Measurements from ENCODE around the gene FXYD6. TPM values are rescaled to one million over a fixed set of nuclear protein-coding genes. Genes with fewer than 3 reads are reported as not detected.

Gene FXYD6
- total and polyA plus RNA-seq, 9 of the 15 experiments (the other 6 are each of a cell fraction or from before 2014, with no cell fraction given) = 0.07 to 0.35 TPM; not detected in 7

DNA sequence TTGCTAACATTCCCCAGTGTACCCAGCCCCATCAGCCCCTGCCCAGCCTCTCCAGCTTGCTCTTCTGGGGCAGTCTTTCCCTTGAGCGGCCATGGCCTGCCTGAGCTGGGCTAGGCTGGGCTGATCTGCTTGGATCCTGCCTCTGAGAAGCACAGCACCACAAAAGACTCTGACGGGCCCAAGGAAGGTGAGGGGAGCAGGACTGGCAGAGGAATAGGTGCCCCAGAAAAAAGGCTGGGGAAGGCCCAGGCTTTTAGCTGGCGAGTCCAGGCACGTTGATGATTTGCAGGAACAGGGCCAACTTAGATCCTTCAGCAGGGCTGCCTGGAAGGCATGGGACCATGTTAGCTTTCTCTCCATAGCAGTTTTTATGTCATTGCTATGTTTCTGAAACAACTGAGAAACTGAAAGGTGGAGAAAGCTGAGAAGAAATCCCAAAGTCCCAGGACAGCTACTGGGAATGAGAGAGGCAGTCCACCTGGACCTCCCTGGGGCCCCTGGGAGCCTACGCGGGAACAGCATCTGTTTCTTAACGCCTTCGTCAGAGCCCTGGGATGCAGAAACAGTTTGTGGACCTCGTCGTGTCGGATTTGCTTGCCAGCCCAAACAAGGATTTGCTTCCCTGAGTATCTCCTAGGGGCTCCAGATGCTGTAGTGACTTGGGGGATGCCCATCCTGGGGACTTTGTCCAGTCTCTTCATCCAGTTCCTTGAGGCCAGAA, 24.4 kb upstream of the FXYD6 start (continued):
- no peak for TF ChIP-seq PTTG1 (tag; IDR thresholded peaks at IDR 0.05; ENCODE audit: low read depth)
- no peak for TF ChIP-seq ERF (CRISPR knock-in tag; IDR thresholded peaks at IDR 0.05)

DNA sequence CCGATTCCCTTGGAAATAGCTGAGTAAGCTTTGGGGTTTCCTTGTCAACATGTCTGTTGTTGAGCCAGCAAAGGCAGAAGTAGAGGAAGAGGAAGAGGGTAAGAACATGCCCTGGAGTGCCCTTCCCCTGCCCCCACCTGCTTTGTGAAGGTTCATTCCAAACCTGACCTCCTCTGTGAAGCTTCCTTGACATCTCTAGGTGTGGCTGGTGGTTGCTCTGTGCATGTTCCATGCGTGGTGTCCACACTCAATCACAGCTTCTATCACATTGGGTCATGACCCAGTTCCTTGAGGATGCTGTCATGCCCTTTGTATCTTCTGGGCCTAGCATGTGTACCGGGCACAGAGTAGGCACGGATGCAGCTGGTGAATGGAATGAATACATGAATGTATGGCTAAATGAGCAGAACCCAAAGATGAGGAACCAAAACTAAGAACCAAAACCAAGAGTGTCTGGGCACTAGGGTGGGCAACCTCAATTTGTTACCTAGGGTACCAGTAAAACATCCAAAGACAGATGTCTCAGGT, 23.7 kb upstream of the FXYD6 start:
- 4% methylated on average over 4 of the region's 4 CpGs for WGBS (ENCODE audit: insufficient coverage, low coverage, missing lambda C conversion rate)
- FAIRE-seq (no peak), DNase-seq (ENCODE audit: extremely low read depth in 1 of 4, low spot score in 3 of 4) (no peak), ATAC-seq (no peak)
- peaks cover 19 to 56% of the 10 kb centered on the region in 2 experiments for H3K27me3 ChIP-seq (ENCODE audit: control insufficient read depth in 2 of 2, insufficient read depth in 2 of 2, low read length in 2 of 2)
- no peaks in the 10 kb centered on the region for H3K9me3 ChIP-seq (replicated peaks; ENCODE audit: control insufficient read depth, insufficient read depth, low read depth, low read length)
- H3K79me2 ChIP-seq (ENCODE audit: control insufficient read depth, insufficient read depth, low read length) = no peaks in the 10 kb centered on the region
- ChIA-PET POLR2A (no interaction called here), CTCF (ENCODE audit: low intra/inter-chr PET ratio) (no interaction called here)
- in situ Hi-C loops (cut with MboI) (no loop called here), intact Hi-C loops (cut with micrococcal nuclease) (no loop called here)
- H3K9me1 ChIP-seq (ENCODE audit: control insufficient read depth, insufficient read depth, low read length) = no peaks in the 10 kb centered on the region
- H3K27ac ChIP-seq (ENCODE audit: extremely low read depth, low read depth, low read length) = no peak overlapping the region
- no TSS peak for BruUV-seq (replicated peaks)
- no peak overlapping the region for H3K4me2 ChIP-seq (ENCODE audit: insufficient read depth, low read length)
- no peak overlapping the region for H3K4me3 ChIP-seq
- no peak overlapping the region for H2AFZ ChIP-seq (ENCODE audit: low read depth, low read length)
- H3K36me3 ChIP-seq (ENCODE audit: control insufficient read depth, insufficient read depth, low read length) = no peaks in the 10 kb centered on the region
- H4K20me1 ChIP-seq (replicated peaks; ENCODE audit: control insufficient read depth, insufficient read depth, low read length) = no peaks in the 10 kb centered on the region; the same call in 1 of the 2 replicates
- no peaks in the 10 kb centered on the region; a peak in 1 of 5 replicates for H3K4me1 ChIP-seq (replicated peaks in 1 of 2; ENCODE audit: control insufficient read depth in 2 of 2, insufficient read depth in 2 of 2, low read length in 2 of 2)
- H3K9ac ChIP-seq (ENCODE audit: insufficient read depth in 1 of 2, low read depth in 2 of 2, low read length in 2 of 2) = no peak overlapping the region
- TF ChIP-seq ZNF274 (IDR thresholded peaks at IDR 0.05; ENCODE audit: borderline replicate concordance, low read depth, low read length) = no peak
- peak; percentile 18; the same call in 1 of the 2 replicates for TF ChIP-seq ZNF316 (IDR thresholded peaks at IDR 0.05)

Measured in K562 (cell line).